ENCODE results near the gene SERPINE2. TPM values are rescaled to one million over a fixed set of nuclear protein-coding genes. Genes with fewer than 3 reads are reported as not detected.

The SERPINE2 gene
- total RNA-seq, 1 experiment from 2014 or later, result 380 TPM

- Histone ChIP-seq H3K4me1 (ENCODE audit: insufficient read depth, low read length, poor library complexity, severe bottlenecking) (peaks cover 23% of the 10 kb centered on the region), H3K27ac (ENCODE audit: low read depth, low read length, poor library complexity, severe bottlenecking) (no peak overlapping the region), H3K4me3 (ENCODE audit: low read depth, low read length, poor library complexity, severe bottlenecking) (no peak overlapping the region), H3K36me3 (ENCODE audit: insufficient read depth, low read length, poor library complexity, severe bottlenecking) (peaks cover 9% of the 10 kb centered on the region), H3K27me3 (replicated peaks; ENCODE audit: insufficient read depth, low read depth, low read length, poor library complexity) (no peaks in the 10 kb centered on the region), H3K9me3 (ENCODE audit: low read depth, low read length, poor library complexity, severe bottlenecking) (peaks cover 19% of the 10 kb centered on the region)
- POLR2A ChIA-PET (ENCODE audit: low non-redundant PET), result no interaction called here
- CTCF ChIA-PET, result no interaction called here
- no peak for DNase-seq (ENCODE audit: low spot score)
- no peak for TF ChIP-seq EZH2 (IDR thresholded peaks at IDR 0.05; ENCODE audit: borderline replicate concordance, low read depth, low read length, poor library complexity, severe bottlenecking)
- no peak for TF ChIP-seq CTCF (conservative IDR thresholded peaks at IDR 0.05; ENCODE audit: low read depth, low read length)
- intact Hi-C loops (cut with micrococcal nuclease; ENCODE audit: unreplicated experiment), result no loop called here
- BruUV-seq (replicated peaks), result no TSS peak
These were observed 110.7 kb downstream of the SERPINE2 start for GRCh38 chr2:223928113-223929006.

- H3K4me1 ChIP-seq (ENCODE audit: insufficient read depth, low read length, poor library complexity, severe bottlenecking), result no peaks in the 10 kb centered on the region
- TF ChIP-seq EZH2 (IDR thresholded peaks at IDR 0.05; ENCODE audit: borderline replicate concordance, low read depth, low read length, poor library complexity, severe bottlenecking) (no peak), CTCF (conservative IDR thresholded peaks at IDR 0.05; ENCODE audit: low read depth, low read length) (no peak)
- H3K27me3 ChIP-seq (replicated peaks; ENCODE audit: insufficient read depth, low read depth, low read length, poor library complexity), result no peaks in the 10 kb centered on the region
- no peak overlapping the region for H3K4me3 ChIP-seq (ENCODE audit: low read depth, low read length, poor library complexity, severe bottlenecking)
- ChIA-PET POLR2A (ENCODE audit: low non-redundant PET) (no interaction called here), CTCF (no interaction called here)
- no TSS peak for BruUV-seq (replicated peaks)
- intact Hi-C loops (cut with micrococcal nuclease; ENCODE audit: unreplicated experiment), result no loop called here
- H3K9me3 ChIP-seq (ENCODE audit: low read depth, low read length, poor library complexity, severe bottlenecking), result peaks cover 19% of the 10 kb centered on the region
- no peak overlapping the region for H3K27ac ChIP-seq (ENCODE audit: low read depth, low read length, poor library complexity, severe bottlenecking)
- H3K36me3 ChIP-seq (ENCODE audit: insufficient read depth, low read length, poor library complexity, severe bottlenecking), result peaks cover 9% of the 10 kb centered on the region
- no peak for DNase-seq (ENCODE audit: low spot score)
These were observed 114.0 kb downstream of the SERPINE2 start for GRCh38 chr2:223925106-223925505.

Other genes starting within 250 kb of the SERPINE2 start
- gene AP1S3, start 201.7 kb downstream of the SERPINE2 start, total RNA-seq (2021), result 19.9 and 23.0 TPM in 2 replicates
- 72.6 and 88.7 TPM in 2 replicates for gene WDFY1, start 94.0 kb downstream of the SERPINE2 start, total RNA-seq (2021)
- 38.3 and 39.1 TPM in 2 replicates for gene MRPL44, start 81.8 kb downstream of the SERPINE2 start, total RNA-seq (2021)

Data from A673 (cell line).